HG03575 (cell line): Measurements from ENCODE around the gene CTAGE8.
"Not testable (repeated sequence)": the region's sequence is repeated elsewhere in the genome, so short reads cannot be mapped to it uniquely, and the experiment has no call there.

Experiments
- ATAC-seq: cut with Tn5 transposase; IDR thresholded peaks from one replicate; pipeline ENCODE4 v1.9.1; 2021; ENCODE audit not compliant: unreplicated experiment, insufficient number of reproducible peaks, low FRiP score; ENCODE audit errors: extremely low read depth

Gene CTAGE8, protein sequence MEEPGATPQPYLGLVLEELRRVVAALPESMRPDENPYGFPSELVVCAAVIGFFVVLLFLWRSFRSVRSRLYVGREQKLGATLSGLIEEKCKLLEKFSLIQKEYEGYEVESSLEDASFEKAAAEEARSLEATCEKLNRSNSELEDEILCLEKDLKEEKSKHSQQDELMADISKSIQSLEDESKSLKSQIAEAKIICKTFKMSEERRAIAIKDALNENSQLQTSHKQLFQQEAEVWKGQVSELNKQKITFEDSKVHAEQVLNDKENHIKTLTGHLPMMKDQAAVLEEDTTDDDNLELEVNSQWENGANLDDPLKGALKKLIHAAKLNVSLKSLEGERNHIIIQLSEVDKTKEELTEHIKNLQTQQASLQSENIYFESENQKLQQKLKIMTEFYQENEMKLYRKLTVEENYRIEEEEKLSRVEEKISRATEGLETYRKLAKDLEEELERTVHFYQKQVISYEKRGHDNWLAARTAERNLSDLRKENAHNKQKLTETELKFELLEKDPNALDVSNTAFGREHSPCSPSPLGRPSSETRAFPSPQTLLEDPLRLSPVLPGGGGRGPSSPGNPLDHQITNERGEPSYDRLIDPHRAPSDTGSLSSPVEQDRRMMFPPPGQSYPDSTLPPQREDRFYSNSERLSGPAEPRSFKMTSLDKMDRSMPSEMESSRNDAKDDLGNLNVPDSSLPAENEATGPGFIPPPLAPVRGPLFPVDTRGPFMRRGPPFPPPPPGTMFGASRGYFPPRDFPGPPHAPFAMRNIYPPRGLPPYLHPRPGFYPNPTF

DNA sequence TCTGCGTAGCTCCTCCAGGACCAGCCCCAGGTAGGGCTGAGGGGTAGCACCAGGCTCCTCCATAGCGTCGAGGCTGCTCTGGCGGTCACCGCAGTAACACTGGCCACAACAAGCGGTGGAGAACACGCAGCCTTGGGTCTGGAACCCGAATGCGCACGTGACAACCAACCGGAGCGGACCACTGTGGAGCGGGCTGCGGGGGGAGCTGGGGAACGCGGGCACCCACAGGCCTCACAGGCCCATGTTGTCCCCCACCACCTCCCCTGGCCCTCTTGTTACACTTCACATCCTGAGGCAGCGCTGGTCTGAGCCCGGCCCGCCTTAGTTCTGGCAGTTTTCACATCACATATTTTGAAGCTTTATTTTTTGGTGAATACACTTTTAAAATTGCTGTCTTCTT, at the start of gene CTAGE8:
TSS of gene CTAGE8 (minus strand) at position 101 of the 400 bp plus-strand sequence. CDS start at position 63, 38 bp downstream.
- ATAC-seq = not testable (repeated sequence)

DNA sequence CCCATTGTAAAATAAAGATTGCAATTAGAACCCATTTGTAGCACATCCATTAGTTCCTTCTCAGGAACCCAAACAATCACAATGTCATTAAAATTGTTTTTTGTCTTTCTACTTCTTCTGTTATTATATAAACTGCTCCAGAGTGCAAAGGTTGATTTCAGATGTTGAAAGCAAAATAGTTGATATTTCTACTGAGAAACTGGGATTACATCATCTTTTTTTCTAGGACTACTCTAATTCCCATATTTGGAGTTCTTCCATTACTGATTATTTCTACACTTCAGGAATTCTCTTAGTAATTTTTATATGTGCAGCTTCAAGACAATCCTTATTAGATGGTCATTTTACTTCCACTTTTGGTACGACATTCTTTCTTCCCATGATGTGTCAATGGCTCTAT, 48.4 kb upstream of the CTAGE8 start:
- not testable (repeated sequence) for ATAC-seq

DNA sequence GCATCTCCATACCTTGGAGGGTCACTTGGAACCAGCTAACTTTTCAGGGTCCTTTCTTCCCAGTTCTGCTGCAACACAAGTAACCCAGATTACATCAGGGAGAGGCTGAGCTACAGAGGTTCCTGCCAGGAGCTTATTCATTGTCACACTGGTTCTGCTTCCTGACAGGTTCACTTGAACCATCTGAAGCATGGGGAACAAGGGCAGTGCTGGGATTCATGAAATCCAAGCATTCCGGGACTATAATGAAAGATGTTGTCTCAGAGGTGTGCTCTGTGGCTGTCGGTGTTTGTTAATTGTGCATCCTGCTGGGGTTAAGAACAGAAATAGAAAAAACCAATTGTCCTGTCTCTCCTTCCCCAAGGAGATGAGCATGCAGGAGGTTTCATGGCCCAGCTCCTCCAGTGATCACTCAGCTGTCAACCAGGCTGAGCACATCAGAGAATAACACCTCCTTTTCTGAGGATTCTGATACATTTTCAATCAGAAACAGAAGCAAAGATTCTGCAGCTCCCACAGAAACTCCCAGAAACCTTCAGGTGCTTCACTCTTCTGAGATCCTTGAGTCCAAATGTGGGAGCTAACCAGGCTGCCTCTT, 42.9 kb upstream of the CTAGE8 start, which contains the start of gene OR2A1:
TSS of gene OR2A1 (plus strand) at position 548 of the 598 bp plus-strand sequence. CDS start 5,706 bp downstream, outside the sequence.
- ATAC-seq = not testable (repeated sequence)

DNA sequence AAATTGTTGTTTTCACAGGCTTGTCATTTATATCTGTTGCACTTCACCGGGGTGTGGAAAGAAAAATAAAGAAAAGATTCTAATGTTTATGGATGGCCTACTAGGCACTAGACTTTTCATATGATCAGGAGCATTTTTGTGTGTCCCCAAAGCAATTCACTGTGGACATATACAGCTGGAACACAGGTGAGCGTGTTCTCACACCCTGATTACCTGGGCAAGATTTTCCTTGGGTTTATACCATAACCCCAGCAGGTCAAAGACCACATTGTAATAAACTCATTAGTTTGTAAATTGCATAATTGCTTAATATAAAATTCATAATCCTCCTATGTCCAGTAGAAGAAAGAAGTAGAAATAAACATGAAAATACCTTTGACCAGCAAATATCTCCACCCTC, 42.1 kb upstream of the CTAGE8 start:
- ATAC-seq = not testable (repeated sequence)

DNA sequence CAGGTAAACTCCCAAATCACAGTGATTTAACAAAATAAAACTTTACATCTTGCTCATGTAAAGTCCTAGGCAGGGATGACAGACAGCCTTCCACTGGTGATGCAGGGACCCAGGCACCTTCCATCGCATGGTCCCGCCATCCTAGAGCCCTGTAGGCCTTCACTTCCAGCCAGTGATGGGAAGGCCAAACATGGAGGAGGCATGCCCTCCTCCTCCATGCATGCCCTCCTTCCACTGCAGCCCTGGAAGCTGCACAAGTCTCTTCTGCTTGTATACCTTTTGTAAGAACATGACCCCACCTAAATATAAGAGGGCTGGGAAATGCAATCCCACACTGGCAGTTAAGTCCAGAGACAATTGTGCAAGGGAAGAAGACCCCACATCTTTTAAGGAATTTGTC, 40.6 kb upstream of the CTAGE8 start:
- not testable (repeated sequence) for ATAC-seq

DNA sequence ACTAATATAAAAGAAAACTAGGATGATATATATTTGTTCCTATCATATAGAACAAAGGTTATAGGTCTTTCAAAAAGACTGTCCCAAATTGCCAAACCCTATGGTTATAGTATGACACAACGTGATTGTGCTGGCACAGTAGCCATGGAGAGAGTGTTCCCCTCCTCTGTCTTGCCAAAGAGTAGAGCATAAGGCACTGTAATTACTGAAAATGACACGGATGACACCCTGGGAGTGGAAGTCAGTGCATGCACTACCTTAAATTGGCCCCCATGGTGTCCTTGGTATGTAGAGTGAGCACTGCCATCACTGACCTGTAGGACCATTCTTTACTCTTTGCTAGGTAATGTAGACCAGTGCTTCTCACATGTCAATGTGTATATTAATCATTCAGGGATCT, 36.1 kb upstream of the CTAGE8 start:
- not testable (repeated sequence) for ATAC-seq

DNA sequence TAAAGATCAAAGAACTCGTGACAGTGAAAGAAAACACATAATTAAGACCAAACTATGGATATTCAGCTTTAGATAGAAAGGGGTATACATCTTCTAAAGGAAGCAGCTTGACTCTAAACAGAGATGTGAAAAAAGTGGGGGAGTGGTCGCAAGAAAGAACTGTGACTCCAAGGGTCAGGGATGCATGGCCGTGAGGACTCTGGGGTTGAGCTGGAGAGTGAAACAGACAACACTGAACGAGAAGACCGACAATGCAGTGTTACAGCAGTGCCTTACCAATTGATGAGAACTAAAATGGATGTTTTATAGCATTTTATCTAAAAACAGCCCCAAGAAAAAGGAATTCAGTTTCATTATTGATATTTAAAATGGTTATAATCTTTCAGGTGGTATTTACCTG, 34.5 kb upstream of the CTAGE8 start:
- ATAC-seq = not testable (repeated sequence)

DNA sequence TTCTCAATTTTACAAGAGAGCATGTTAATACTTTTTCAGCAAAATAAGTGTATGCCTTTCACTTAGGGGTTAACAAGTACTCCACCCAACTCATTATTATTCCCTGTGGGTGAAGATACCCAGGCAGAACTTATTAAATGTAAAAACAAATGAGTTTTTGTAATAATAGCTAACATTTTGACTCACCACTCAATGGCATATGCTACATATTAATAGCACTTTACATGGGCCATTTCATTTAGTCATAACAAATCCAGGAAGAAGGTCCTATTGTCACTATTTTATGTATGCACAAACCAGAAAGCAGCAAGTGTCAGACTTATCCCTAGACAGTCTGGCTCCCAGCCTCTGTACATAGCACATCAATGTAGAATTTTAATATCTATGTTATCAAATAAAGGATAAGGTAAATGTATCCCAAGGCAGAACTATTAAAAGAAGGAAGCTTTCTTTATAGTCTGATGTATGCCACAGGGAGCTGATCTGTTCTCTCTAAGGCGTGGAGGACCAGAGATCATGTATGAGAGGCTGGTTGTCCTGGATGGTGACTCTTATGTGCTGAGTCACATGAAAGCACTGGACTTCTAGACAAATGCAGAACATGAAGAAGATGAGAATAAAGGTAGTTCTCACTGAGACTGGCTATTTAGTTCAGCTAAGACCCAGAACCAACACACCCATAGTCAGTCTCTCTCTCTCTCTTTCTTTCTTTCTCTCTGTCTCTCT, 33.7 kb upstream of the CTAGE8 start:
- ATAC-seq = not testable (repeated sequence)

DNA sequence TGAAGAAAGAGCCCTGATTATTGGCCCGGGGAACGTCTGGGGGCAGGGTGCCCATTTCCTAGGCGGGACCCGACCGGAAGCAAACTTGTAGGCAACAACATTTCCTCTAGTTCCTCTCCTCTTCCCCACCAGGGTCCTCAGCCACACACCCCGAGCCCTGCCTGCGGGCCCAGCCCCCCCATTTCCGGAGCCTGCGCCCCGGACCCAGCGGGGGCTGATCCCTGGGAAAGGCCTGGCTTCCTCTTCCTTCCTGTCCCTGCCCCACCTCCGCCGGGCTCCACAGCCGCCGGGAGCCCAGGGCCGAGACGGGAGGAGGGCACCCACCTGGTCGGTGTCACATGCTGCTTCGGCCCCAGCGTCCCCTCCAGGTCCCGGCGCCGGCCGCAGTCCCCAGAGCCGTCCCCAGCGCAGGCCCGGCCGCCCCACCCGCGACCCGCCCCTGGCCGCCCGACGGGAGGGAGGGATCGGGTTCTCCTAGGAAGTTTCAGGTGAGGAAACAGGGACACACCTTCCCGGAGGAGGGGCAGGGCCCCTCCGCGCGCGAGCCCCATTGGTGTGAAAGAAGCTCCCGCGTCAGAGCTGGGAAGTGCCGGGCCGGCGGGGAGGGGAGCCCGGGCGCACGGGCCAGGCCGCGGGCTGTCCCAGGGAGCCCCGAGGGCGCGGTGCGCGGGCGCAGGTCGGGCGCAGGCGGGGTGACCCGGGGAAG, 24.9 kb upstream of the CTAGE8 start:
- not testable (repeated sequence) for ATAC-seq

DNA sequence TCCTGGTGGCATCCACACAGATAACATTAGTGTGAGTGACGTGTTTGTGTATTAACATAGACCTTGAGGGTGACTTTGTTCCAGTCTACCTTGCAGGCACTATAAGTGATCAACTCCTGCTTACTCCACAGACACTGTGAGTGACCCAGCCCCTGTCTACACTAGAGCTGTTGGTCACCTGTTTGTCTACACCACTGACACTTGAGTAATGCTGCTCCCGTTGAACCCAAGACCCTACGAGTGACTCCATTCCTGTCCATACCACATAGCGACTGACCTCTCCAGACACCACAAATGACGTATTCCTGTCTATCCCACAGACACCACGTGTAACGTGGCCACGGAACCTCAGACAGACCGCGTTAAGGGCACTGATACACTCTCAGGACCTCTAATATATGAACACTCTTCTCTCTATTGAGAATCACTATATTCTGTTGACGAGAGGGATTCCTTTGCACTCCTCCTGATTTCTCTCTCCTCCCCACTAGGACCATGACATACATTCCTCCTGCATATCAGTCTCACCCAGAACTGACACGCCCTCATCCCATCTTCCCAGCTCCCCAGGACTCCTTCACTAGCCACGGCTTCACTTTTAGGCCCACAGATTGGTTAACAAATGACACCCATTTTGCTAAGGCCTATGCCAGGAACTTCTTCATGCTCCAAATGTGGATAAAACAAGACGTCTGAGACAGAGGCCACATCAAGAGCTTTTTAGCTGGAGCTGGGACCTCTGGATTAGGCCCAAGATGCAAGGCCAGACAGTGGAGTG, 23.5 kb upstream of the CTAGE8 start:
- ATAC-seq = not testable (repeated sequence)

DNA sequence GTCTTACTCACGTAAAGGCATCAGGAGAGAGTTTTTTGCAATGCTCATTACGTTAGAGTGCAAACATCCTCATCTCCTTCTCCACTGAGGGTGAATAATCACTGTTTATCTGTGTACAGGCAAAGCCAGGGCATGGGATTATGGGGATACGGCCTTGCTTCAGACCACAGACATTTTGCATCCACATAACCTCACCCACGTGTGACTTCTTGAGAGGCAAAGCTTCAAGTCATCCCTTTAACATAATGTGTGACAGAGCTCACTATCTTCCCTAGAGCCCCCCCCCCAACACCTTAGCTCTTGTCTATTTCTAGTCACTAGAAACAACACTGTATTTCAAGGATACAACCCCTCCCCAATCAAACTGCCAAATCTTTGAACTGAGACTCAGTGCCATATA, 22.5 kb upstream of the CTAGE8 start:
- ATAC-seq = not testable (repeated sequence)

DNA sequence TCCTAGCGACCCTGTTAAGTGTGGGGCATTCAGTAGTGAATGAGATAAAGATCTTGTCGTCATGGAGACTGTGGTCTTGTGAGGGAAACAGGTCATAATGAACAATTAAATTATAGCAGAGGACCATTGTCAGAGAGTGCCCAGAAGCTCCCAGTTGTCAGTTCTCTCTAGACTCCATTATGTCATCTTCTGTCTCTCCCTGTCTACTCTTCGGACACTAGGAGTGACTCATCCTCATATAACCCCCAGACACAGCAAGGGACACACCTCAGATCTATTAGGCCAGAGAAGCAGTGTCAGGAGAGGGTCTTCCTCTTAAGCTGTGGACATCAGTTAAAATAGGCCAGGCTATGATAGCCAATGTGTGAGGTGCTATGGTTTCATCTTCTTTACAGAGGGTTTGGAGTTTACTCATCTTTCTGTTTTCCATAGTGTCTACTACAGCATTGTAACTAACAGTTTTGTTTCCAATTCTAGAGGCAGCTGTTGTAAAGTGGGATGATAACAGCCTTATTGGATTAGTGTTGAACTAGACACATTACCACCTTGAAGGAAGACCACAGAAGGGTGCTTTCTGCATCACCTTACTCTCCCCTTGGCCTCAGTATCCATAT, 18.2 kb upstream of the CTAGE8 start:
- ATAC-seq = not testable (repeated sequence)

DNA sequence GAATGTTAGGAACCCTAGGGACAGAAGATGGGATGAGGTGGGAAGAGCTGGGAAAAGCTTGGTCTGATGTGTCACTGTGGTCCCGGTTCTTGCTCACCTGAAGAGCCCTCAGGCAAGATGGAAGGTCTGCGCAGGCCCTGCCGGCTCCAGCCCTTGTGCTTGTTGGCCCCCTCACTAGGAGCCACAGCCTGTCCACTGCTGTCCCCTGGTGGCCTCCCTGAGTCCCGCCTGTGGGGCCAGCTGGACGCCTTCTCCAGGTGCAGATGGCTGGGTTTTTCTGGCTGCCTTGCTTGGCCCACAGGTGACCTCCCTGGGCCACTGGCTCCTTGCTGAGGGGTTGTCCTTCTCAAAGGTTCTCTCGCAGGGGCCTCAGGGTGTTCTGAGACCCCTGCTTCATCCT, 14.6 kb upstream of the CTAGE8 start:
- ATAC-seq = not testable (repeated sequence)

DNA sequence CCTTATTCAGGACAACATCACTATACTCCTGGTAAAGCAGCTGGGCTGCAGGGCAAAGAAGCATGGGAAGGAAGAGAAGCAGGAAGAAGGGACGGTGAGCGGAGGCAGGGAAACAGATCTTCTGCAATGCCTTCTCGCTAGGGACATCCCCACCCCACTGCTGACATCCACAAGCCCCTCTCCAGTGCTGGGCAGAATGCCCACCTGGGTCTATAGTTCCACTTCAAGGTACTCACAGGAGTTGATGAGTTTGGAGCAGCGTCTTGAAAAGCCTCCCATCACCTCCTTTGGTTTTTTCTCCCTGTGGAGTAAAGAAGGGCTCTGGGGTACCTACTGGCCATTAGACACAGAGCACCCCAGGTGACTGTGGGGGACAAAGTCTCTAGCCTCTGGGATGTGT, 13.4 kb upstream of the CTAGE8 start:
- ATAC-seq = not testable (repeated sequence)

DNA sequence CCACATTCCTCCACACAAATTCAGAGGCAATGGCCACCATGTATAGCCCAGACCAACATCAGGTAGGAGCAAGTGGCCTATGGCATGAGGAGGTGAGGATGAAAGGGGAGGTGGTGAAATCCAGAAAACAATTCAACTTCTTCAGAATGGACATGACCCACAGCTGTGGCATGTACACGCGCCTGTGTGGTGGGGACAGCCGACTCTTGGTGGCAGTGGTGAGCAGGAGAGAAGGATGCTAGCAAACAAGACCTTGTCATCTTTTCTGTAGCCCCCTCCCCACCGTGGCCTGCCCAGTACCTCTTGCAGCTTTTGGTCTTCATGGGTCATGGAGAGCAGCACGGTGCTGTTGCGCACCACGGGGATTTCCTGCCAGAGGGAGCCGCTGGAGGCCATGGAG, 12.9 kb upstream of the CTAGE8 start:
- ATAC-seq = not testable (repeated sequence)

DNA sequence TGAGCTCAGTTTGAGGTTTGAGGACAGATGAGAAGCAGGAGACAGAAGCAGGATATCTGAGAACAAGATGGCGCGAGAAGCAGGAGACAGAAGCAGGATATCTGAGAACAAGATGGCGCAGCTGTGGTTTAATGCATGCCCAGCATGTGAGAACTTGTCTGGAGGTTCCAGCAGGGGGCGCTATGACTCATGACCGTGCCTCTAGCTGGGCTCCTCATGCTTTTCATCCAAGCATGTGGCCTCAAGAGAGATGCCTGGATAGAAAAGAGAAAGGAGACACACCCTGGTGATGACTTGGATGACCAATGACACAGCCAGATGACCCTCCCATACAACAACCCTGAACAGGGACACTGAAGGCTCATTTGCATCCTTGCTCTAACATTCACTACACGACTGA, 10.9 kb upstream of the CTAGE8 start:
- ATAC-seq = not testable (repeated sequence)

DNA sequence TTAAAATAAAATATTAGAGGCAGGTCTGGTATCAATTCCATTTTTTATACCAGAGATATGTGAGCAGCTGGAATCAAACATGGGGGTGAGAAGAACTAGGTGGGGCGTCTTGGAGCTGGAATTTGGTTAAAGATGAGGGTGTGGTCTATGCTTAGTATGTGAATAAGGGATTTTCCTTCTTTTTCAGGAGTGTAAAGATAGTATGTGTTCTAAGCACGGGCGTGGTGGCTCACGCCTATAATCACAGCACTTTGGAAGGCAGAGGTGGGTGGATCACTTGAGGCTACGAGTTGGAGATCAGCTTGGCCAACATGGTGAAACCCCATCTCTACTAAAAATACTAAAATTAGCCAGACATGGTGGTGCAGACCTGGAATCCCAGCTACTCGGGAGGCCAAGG, 6.2 kb upstream of the CTAGE8 start:
- not testable (repeated sequence) for ATAC-seq
